HepG2 (cell line): ENCODE results near the gene LRRC74A. TPM values are rescaled to one million over a fixed set of nuclear protein-coding genes. Genes with fewer than 3 reads are reported as not detected.

Source experiments
- ATAC-seq: fragments of 200-7000 bp; cut with Tn5 transposase; 3 replicates; pipeline ENCODE4 v1.9.1; 2020; ENCODE audit warnings: mild to moderate bottlenecking, moderate library complexity
- BruUV-seq: library from RNA; stranded (reverse); fragments of 400-500 nt; replicated peaks from 2 replicates; lab custom pipeline; 2021; lab: Mats Ljungman, UMichigan
- CTCF ChIA-PET: fragments of 300-600 bp; formaldehyde crosslinking; extraction: SDS; loops from one replicate; lab custom pipeline; 2021; ENCODE audit warnings: low total read pairs, inconsistent platforms, low intra/inter-chr PET ratio; lab: Yijun Ruan, JAX
- POLR2A ChIA-PET: fragments of 350-600 bp; sonication (Branson Sonifier 250); formaldehyde crosslinking; loops from one replicate; lab custom pipeline; 2020; ENCODE audit warnings: antibody characterized with exemption, inconsistent platforms; lab: Yijun Ruan, JAX
- DNase-seq: peaks from one replicate; pipeline ENCODE4 v3.0.0-alpha.2; 2015; ENCODE audit warnings: low spot score
- FAIRE-seq: peaks from 3 replicates; lab custom pipeline; 2011; peaks lifted over from hg19 to GRCh38; lab: Jason Lieb, UNC
- H2AFZ ChIP-seq: one replicate; pipeline ENCODE4 v1.6.1; 2011; ENCODE audit warnings: low read length, inconsistent platforms
- H3K27ac ChIP-seq: fragments of 300-600 bp; 3 replicates; pipeline ENCODE4 v1.8.0; 2011; ENCODE audit warnings: mixed run types, mild to moderate bottlenecking, mixed read lengths, low read length, inconsistent platforms; ENCODE audit not compliant: insufficient read depth; ENCODE audit errors: extremely low read length
- H3K27me3 ChIP-seq, 2 experiments: fragments of 200-600 bp in 1 of 2; 2 replicates in 1 of 2; 3 replicates in 1 of 2; pipeline versions ENCODE4 v1.6.0 to v1.8.0; 2011; ENCODE audit warnings: low read length in 2 of 2, mild to moderate bottlenecking in 2 of 2, moderate library complexity in 2 of 2, inconsistent platforms in 1 of 2; ENCODE audit not compliant: insufficient read depth in 2 of 2, control insufficient read depth in 1 of 2
- H3K36me3 ChIP-seq, 2 experiments: fragments of 200-600 bp in 1 of 2; replicated peaks in 1 of 2; 2 replicates in 1 of 2; 3 replicates in 1 of 2; pipeline versions ENCODE4 v1.5.1 to v1.8.0; 2011; ENCODE audit warnings: low read length in 2 of 2, inconsistent platforms in 1 of 2; ENCODE audit not compliant: insufficient read depth in 2 of 2, control insufficient read depth in 1 of 2
- H3K4me1 ChIP-seq: 2 replicates; pipeline ENCODE4 v1.5.1; 2012; ENCODE audit warnings: low read length, inconsistent platforms; ENCODE audit not compliant: insufficient read depth
- H3K4me2 ChIP-seq: 2 replicates; pipeline ENCODE4 v1.6.0; 2011; ENCODE audit warnings: low read depth, low read length, inconsistent platforms
- H3K4me3 ChIP-seq, 3 experiments: fragments of 200-600 bp in 1 of 3; sonication (generic), shearing (Covaris generic) in 1 of 3; replicated peaks in 1 of 3; 2 replicates each; pipeline ENCODE4 v1.5.1; 2011 to 2016; ENCODE audit warnings: low read length in 3 of 3, inconsistent platforms in 2 of 3, low read depth in 2 of 3, mild to moderate bottlenecking in 2 of 3, control low read depth in 1 of 3, mixed read lengths in 1 of 3; ENCODE audit not compliant: insufficient read depth in 1 of 3
- H3K79me2 ChIP-seq: one replicate; pipeline ENCODE4 v1.6.1; 2011; ENCODE audit warnings: low read length, inconsistent platforms; ENCODE audit not compliant: insufficient read depth
- H3K9ac ChIP-seq: 2 replicates; pipeline ENCODE4 v1.6.0; 2011; ENCODE audit warnings: mild to moderate bottlenecking, low read depth, low read length, inconsistent platforms; ENCODE audit not compliant: insufficient read depth
- H3K9me3 ChIP-seq: 2 replicates; pipeline ENCODE4 v1.5.1; 2012; ENCODE audit warnings: mild to moderate bottlenecking, low read length
- H4K20me1 ChIP-seq: 2 replicates; pipeline ENCODE4 v1.6.0; 2011; ENCODE audit warnings: inconsistent platforms, mild to moderate bottlenecking, low read length, moderate library complexity; ENCODE audit not compliant: insufficient read depth
- ATF3 ChIP-seq: sonication (generic); formaldehyde crosslinking; IDR thresholded peaks from 2 replicates; pipeline ENCODE4 v1.4.0; 2020; ENCODE audit warnings: missing genetic modification reagents
- CCAR2 ChIP-seq: fragments of 200-400 bp; formaldehyde crosslinking; optimal IDR thresholded peaks from 2 replicates; pipeline ENCODE3; 2018; ENCODE audit warnings: low read depth, mild to moderate bottlenecking, low read length, moderate library complexity
- FIP1L1 ChIP-seq: fragments of 200-400 bp; formaldehyde crosslinking; IDR thresholded peaks from 2 replicates; pipeline ENCODE4 v1.6.1; 2018; ENCODE audit warnings: low read depth, mild to moderate bottlenecking, low read length, moderate library complexity, borderline replicate concordance; ENCODE audit not compliant: insufficient read depth
- GLI4 ChIP-seq: sonication (generic); formaldehyde crosslinking; IDR thresholded peaks from 2 replicates; pipeline ENCODE4 v1.5.1; 2020; ENCODE audit warnings: missing genetic modification reagents, mild to moderate bottlenecking, moderate library complexity, borderline replicate concordance
- KDM6A ChIP-seq: IDR thresholded peaks from 2 replicates; pipeline ENCODE4 v1.6.1; 2016; ENCODE audit warnings: low read depth
- PHF5A ChIP-seq: IDR thresholded peaks from one replicate; pipeline ENCODE4 v1.6.1; 2018; ENCODE audit warnings: low read depth, missing genetic modification reagents; ENCODE audit not compliant: unreplicated experiment
- SAFB2 ChIP-seq: sonication (generic); formaldehyde crosslinking; IDR thresholded peaks from 2 replicates; pipeline ENCODE4 v1.5.1; 2020; ENCODE audit warnings: missing genetic modification reagents, low read depth, mild to moderate bottlenecking, borderline replicate concordance
- SKI ChIP-seq: fragments of 450-650 bp; IDR thresholded peaks from one replicate; pipeline ENCODE4 v1.6.1; 2018; ENCODE audit warnings: mild to moderate bottlenecking; ENCODE audit not compliant: partially characterized antibody
- U2AF1 ChIP-seq: fragments of 200-400 bp; formaldehyde crosslinking; optimal IDR thresholded peaks from 2 replicates; pipeline ENCODE3; 2017; ENCODE audit warnings: mild to moderate bottlenecking, low read depth, low read length
- ZMYM2 ChIP-seq: sonication (generic); formaldehyde crosslinking; IDR thresholded peaks from 2 replicates; pipeline ENCODE4 v1.8.0; 2022; ENCODE audit warnings: mild to moderate bottlenecking, missing genetic modification reagents
- ZNF256 ChIP-seq: sonication (generic); formaldehyde crosslinking; conservative IDR thresholded peaks from 2 replicates; pipeline ENCODE4 v1.4.0; 2020; ENCODE audit warnings: missing genetic modification reagents
- ZNF282 ChIP-seq: fragments of 450-650 bp; IDR thresholded peaks from 2 replicates; pipeline ENCODE4 v1.6.1; 2018; ENCODE audit not compliant: partially characterized antibody
- ZNF556 ChIP-seq: sonication (generic); formaldehyde crosslinking; IDR thresholded peaks from 2 replicates; pipeline ENCODE4 v1.4.0; 2020; ENCODE audit warnings: mild to moderate bottlenecking, missing genetic modification reagents, borderline replicate concordance
- ZNF562 ChIP-seq: sonication (generic); formaldehyde crosslinking; IDR thresholded peaks from 2 replicates; pipeline ENCODE4 v1.8.0; 2022; ENCODE audit warnings: missing genetic modification reagents, borderline replicate concordance
- ZNF737 ChIP-seq: sonication (generic); formaldehyde crosslinking; IDR thresholded peaks from 2 replicates; pipeline ENCODE4 v1.5.0; 2020; ENCODE audit warnings: missing genetic modification reagents, mild to moderate bottlenecking, borderline replicate concordance
- ZSCAN20 ChIP-seq: sonication (generic); formaldehyde crosslinking; IDR thresholded peaks from 2 replicates; pipeline ENCODE4 v1.4.0; 2020; ENCODE audit warnings: missing genetic modification reagents, mild to moderate bottlenecking, borderline replicate concordance
- WGBS: methylation state at CpG from one replicate; pipeline ENCODE4 v1.1.6; 2017; ENCODE audit warnings: low lambda C conversion rate; 5-methylcytosine and 5-hydroxymethylcytosine counted together
- in situ Hi-C: cut with HindIII; loops from 2 replicates; pipeline ENCODE4 v1.10.0; 2017; ENCODE audit warnings: low pct_unique_long_range_greater_than_20kb; ENCODE audit not compliant: extremely low pct_ligation_motif_present
- intact Hi-C: fragments of 100-400 bp; cut with micrococcal nuclease; formaldehyde crosslinking; loops from one replicate; pipeline ENCODE4 v1.10.0; 2022; ENCODE audit not compliant: unreplicated experiment
- polyA plus RNA-seq, 8 experiments: library from polyadenylated mRNA; depleted of rRNA in 3 of 8; stranded (reverse) in 7 of 8; unstranded in 1 of 8; fragments of >200 nt; fragmentation: Illumina TruSeq in 4 of 8; extraction: Trizol in 4 of 8; gene quantifications; 2 replicates each; pipeline versions ENCODE4 v1.2.1 to v1.2.3, GENCODE V29; 2011 to 2016; ENCODE audit warnings: low read depth in 4 of 8, missing spikeins in 1 of 8, mixed read lengths in 1 of 8; ENCODE audit not compliant: insufficient read depth in 1 of 8
- total RNA-seq, 5 experiments: library from RNA; depleted of rRNA; stranded (reverse); fragments of >200 nt; fragmentation: Illumina TruSeq; extraction: Trizol; gene quantifications; 2 replicates each; pipeline ENCODE4 v1.2.3, GENCODE V29; 2016; ENCODE audit warnings: low read depth in 1 of 5

Gene LRRC74A
- total and polyA plus RNA-seq, 2 of the 13 experiments (the other 11 are each of a cell fraction or from before 2014, with no cell fraction given) = not detected

GRCh38 chr14:76882651-76883050, 56.4 kb downstream of the LRRC74A start:
- H3K9me3 ChIP-seq = no peaks in the 10 kb centered on the region
- no peak overlapping the region for H3K9ac ChIP-seq
- FAIRE-seq (no peak), DNase-seq (no peak), ATAC-seq (no peak)
- H3K4me1 ChIP-seq = no peaks in the 10 kb centered on the region
- H3K27ac ChIP-seq = no peak overlapping the region
- H3K27me3 ChIP-seq = peaks cover 7 to 30% of the 10 kb centered on the region in 2 experiments; a peak in 4 of 5 replicates
- TF ChIP-seq ZNF256 (CRISPR knock-in tag) = no peak
- TF ChIP-seq ZNF282 = no peak
- no peak for TF ChIP-seq ZNF562 (CRISPR knock-in tag)
- no peak for TF ChIP-seq PHF5A (CRISPR knock-in tag)
- no peak for TF ChIP-seq CCAR2
- no peak for TF ChIP-seq ZSCAN20 (CRISPR knock-in tag)
- no peak for TF ChIP-seq SKI
- no peak for TF ChIP-seq GLI4 (CRISPR knock-in tag)
- no peak for TF ChIP-seq ZMYM2 (CRISPR knock-in tag)
- no peak for TF ChIP-seq SAFB2
- no peak for TF ChIP-seq KDM6A (CRISPR knock-in tag)
- TF ChIP-seq ZNF556 (CRISPR knock-in tag) = no peak
- no peak for TF ChIP-seq FIP1L1
- no peak for TF ChIP-seq ZNF737 (CRISPR knock-in tag)
- no peak for TF ChIP-seq ATF3 (CRISPR knock-in tag)
- no peak for TF ChIP-seq U2AF1
- CTCF ChIA-PET = no interaction called here
- POLR2A ChIA-PET = no interaction called here
- no peak overlapping the region for H3K4me2 ChIP-seq
- H3K79me2 ChIP-seq = no peaks in the 10 kb centered on the region
- H4K20me1 ChIP-seq = no peaks in the 10 kb centered on the region
- in situ Hi-C loops = no loop called here
- no CpG with 5 or more reads among the region's 5 CpGs for WGBS
- H3K4me3 ChIP-seq = no peak overlapping the region
- intact Hi-C loops = no loop called here
- BruUV-seq = no TSS peak
- no peak overlapping the region for H2AFZ ChIP-seq
- H3K36me3 ChIP-seq = no peaks in the 10 kb centered on the region
